HepG2 (cell line): ENCODE results near the gene ADH1C. TPM values are rescaled to one million over a fixed set of nuclear protein-coding genes. Genes with fewer than 3 reads are reported as not detected.

Experiments
- ATAC-seq: fragments of 200-7000 bp; cut with Tn5 transposase; 3 replicates; pipeline ENCODE4 v1.9.1; 2020; ENCODE audit warnings: mild to moderate bottlenecking, moderate library complexity
- BruUV-seq: library from RNA; stranded (reverse); fragments of 400-500 nt; replicated peaks from 2 replicates; lab custom pipeline; 2021; lab: Mats Ljungman, UMichigan
- CTCF ChIA-PET: fragments of 300-600 bp; formaldehyde crosslinking; extraction: SDS; loops from one replicate; lab custom pipeline; 2021; ENCODE audit warnings: low total read pairs, inconsistent platforms, low intra/inter-chr PET ratio; lab: Yijun Ruan, JAX
- POLR2A ChIA-PET: fragments of 350-600 bp; sonication (Branson Sonifier 250); formaldehyde crosslinking; loops from one replicate; lab custom pipeline; 2020; ENCODE audit warnings: antibody characterized with exemption, inconsistent platforms; lab: Yijun Ruan, JAX
- DNase-seq: peaks from one replicate; pipeline ENCODE4 v3.0.0-alpha.2; 2015; ENCODE audit warnings: low spot score
- FAIRE-seq: peaks from 3 replicates; lab custom pipeline; 2011; peaks lifted over from hg19 to GRCh38; lab: Jason Lieb, UNC
- H2AFZ ChIP-seq: one replicate; pipeline ENCODE4 v1.6.1; 2011; ENCODE audit warnings: low read length, inconsistent platforms
- H3K27ac ChIP-seq: fragments of 300-600 bp; 3 replicates; pipeline ENCODE4 v1.8.0; 2011; ENCODE audit warnings: mixed run types, mild to moderate bottlenecking, mixed read lengths, low read length, inconsistent platforms; ENCODE audit not compliant: insufficient read depth; ENCODE audit errors: extremely low read length
- H3K27me3 ChIP-seq, 2 experiments: fragments of 200-600 bp in 1 of 2; 2 replicates in 1 of 2; 3 replicates in 1 of 2; pipeline versions ENCODE4 v1.6.0 to v1.8.0; 2011; ENCODE audit warnings: low read length in 2 of 2, mild to moderate bottlenecking in 2 of 2, moderate library complexity in 2 of 2, inconsistent platforms in 1 of 2; ENCODE audit not compliant: insufficient read depth in 2 of 2, control insufficient read depth in 1 of 2
- H3K36me3 ChIP-seq, 2 experiments: fragments of 200-600 bp in 1 of 2; replicated peaks in 1 of 2; 2 replicates in 1 of 2; 3 replicates in 1 of 2; pipeline versions ENCODE4 v1.5.1 to v1.8.0; 2011; ENCODE audit warnings: low read length in 2 of 2, inconsistent platforms in 1 of 2; ENCODE audit not compliant: insufficient read depth in 2 of 2, control insufficient read depth in 1 of 2
- H3K4me1 ChIP-seq: 2 replicates; pipeline ENCODE4 v1.5.1; 2012; ENCODE audit warnings: low read length, inconsistent platforms; ENCODE audit not compliant: insufficient read depth
- H3K4me2 ChIP-seq: 2 replicates; pipeline ENCODE4 v1.6.0; 2011; ENCODE audit warnings: low read depth, low read length, inconsistent platforms
- H3K4me3 ChIP-seq, 3 experiments: fragments of 200-600 bp in 1 of 3; sonication (generic), shearing (Covaris generic) in 1 of 3; replicated peaks in 1 of 3; 2 replicates each; pipeline ENCODE4 v1.5.1; 2011 to 2016; ENCODE audit warnings: low read length in 3 of 3, inconsistent platforms in 2 of 3, low read depth in 2 of 3, mild to moderate bottlenecking in 2 of 3, control low read depth in 1 of 3, mixed read lengths in 1 of 3; ENCODE audit not compliant: insufficient read depth in 1 of 3
- H3K79me2 ChIP-seq: one replicate; pipeline ENCODE4 v1.6.1; 2011; ENCODE audit warnings: low read length, inconsistent platforms; ENCODE audit not compliant: insufficient read depth
- H3K9ac ChIP-seq: 2 replicates; pipeline ENCODE4 v1.6.0; 2011; ENCODE audit warnings: mild to moderate bottlenecking, low read depth, low read length, inconsistent platforms; ENCODE audit not compliant: insufficient read depth
- H3K9me3 ChIP-seq: 2 replicates; pipeline ENCODE4 v1.5.1; 2012; ENCODE audit warnings: mild to moderate bottlenecking, low read length
- H4K20me1 ChIP-seq: 2 replicates; pipeline ENCODE4 v1.6.0; 2011; ENCODE audit warnings: inconsistent platforms, mild to moderate bottlenecking, low read length, moderate library complexity; ENCODE audit not compliant: insufficient read depth
- DMAP1 ChIP-seq: IDR thresholded peaks from 2 replicates; pipeline ENCODE4 v1.6.1; 2016
- FIP1L1 ChIP-seq: fragments of 200-400 bp; formaldehyde crosslinking; IDR thresholded peaks from 2 replicates; pipeline ENCODE4 v1.6.1; 2018; ENCODE audit warnings: low read depth, mild to moderate bottlenecking, low read length, moderate library complexity, borderline replicate concordance; ENCODE audit not compliant: insufficient read depth
- HNRNPLL ChIP-seq: fragments of 200-400 bp; formaldehyde crosslinking; IDR thresholded peaks from 2 replicates; pipeline ENCODE4 v1.6.1; 2017; ENCODE audit warnings: mild to moderate bottlenecking, low read depth, low read length; ENCODE audit not compliant: poor library complexity, severe bottlenecking
- LCORL ChIP-seq, 2 experiments: fragments of 450-650 bp in 1 of 2; sonication (generic) in 1 of 2; formaldehyde crosslinking in 1 of 2; IDR thresholded peaks; 2 replicates each; pipeline versions ENCODE4 v1.5.0 to v1.6.1; 2017 to 2020; ENCODE audit warnings: antibody characterized with exemption in 1 of 2, missing genetic modification reagents in 1 of 2
- MLLT10 ChIP-seq: sonication (generic); formaldehyde crosslinking; IDR thresholded peaks from 2 replicates; pipeline ENCODE4 v1.4.0; 2020; ENCODE audit warnings: missing genetic modification reagents
- PHF20 ChIP-seq: sonication (generic); formaldehyde crosslinking; IDR thresholded peaks from 2 replicates; pipeline ENCODE4 v1.5.0; 2020; ENCODE audit warnings: mild to moderate bottlenecking, missing genetic modification reagents
- PHF8 ChIP-seq: sonication (generic); formaldehyde crosslinking; IDR thresholded peaks from 2 replicates; pipeline ENCODE4 v1.5.0; 2020; ENCODE audit warnings: missing genetic modification reagents
- XBP1 ChIP-seq: sonication (generic); formaldehyde crosslinking; IDR thresholded peaks from 2 replicates; pipeline ENCODE4 v1.5.0; 2020; ENCODE audit warnings: missing genetic modification reagents
- ZBTB7B ChIP-seq: sonication (generic); formaldehyde crosslinking; IDR thresholded peaks from 2 replicates; pipeline ENCODE4 v1.4.0; 2020; ENCODE audit warnings: missing genetic modification reagents
- ZFP36 ChIP-seq: fragments of 150-350 bp; IDR thresholded peaks from 2 replicates; pipeline ENCODE4 v1.6.1; 2018; ENCODE audit warnings: borderline replicate concordance, low read length, low read depth; ENCODE audit not compliant: partially characterized antibody
- ZMYM4 ChIP-seq: sonication (generic); formaldehyde crosslinking; IDR thresholded peaks from 2 replicates; pipeline ENCODE4 v1.8.1; 2023; ENCODE audit warnings: mild to moderate bottlenecking, missing genetic modification reagents
- ZNF747 ChIP-seq: sonication (generic); formaldehyde crosslinking; IDR thresholded peaks from 2 replicates; pipeline ENCODE4 v1.8.1; 2023; ENCODE audit warnings: missing genetic modification reagents, mild to moderate bottlenecking, borderline replicate concordance
- ZNF768 ChIP-seq: sonication (generic); formaldehyde crosslinking; IDR thresholded peaks from 2 replicates; pipeline ENCODE4 v1.4.0; 2020; ENCODE audit warnings: missing genetic modification reagents
- ZSCAN30 ChIP-seq: sonication (generic); formaldehyde crosslinking; IDR thresholded peaks from 2 replicates; pipeline ENCODE4 v1.5.0; 2020; ENCODE audit warnings: mild to moderate bottlenecking, missing genetic modification reagents
- in situ Hi-C: cut with HindIII; loops from 2 replicates; pipeline ENCODE4 v1.10.0; 2017; ENCODE audit warnings: low pct_unique_long_range_greater_than_20kb; ENCODE audit not compliant: extremely low pct_ligation_motif_present
- intact Hi-C: fragments of 100-400 bp; cut with micrococcal nuclease; formaldehyde crosslinking; loops from one replicate; pipeline ENCODE4 v1.10.0; 2022; ENCODE audit not compliant: unreplicated experiment
- polyA plus RNA-seq, 8 experiments: library from polyadenylated mRNA; depleted of rRNA in 3 of 8; stranded (reverse) in 7 of 8; unstranded in 1 of 8; fragments of >200 nt; fragmentation: Illumina TruSeq in 4 of 8; extraction: Trizol in 4 of 8; gene quantifications; 2 replicates each; pipeline versions ENCODE4 v1.2.1 to v1.2.3, GENCODE V29; 2011 to 2016; ENCODE audit warnings: low read depth in 4 of 8, missing spikeins in 1 of 8, mixed read lengths in 1 of 8; ENCODE audit not compliant: insufficient read depth in 1 of 8
- total RNA-seq, 5 experiments: library from RNA; depleted of rRNA; stranded (reverse); fragments of >200 nt; fragmentation: Illumina TruSeq; extraction: Trizol; gene quantifications; 2 replicates each; pipeline ENCODE4 v1.2.3, GENCODE V29; 2016; ENCODE audit warnings: low read depth in 1 of 5
- TF ChIP-seq, protein P1 (sequence below): IDR thresholded peaks from 2 replicates; pipeline ENCODE4 v1.6.1; 2016; ENCODE audit warnings: mild to moderate bottlenecking
- TF ChIP-seq, protein P2 (sequence below): sonication (generic); formaldehyde crosslinking; IDR thresholded peaks from 2 replicates; pipeline ENCODE4 v1.5.0; 2020; ENCODE audit warnings: mild to moderate bottlenecking, missing genetic modification reagents, borderline replicate concordance

The ADH1C gene
- total and polyA plus RNA-seq, 2 of the 13 experiments (the other 11 are each of a cell fraction or from before 2014, with no cell fraction given) = not detected

GRCh38 chr4:99361899-99362275, 9.3 kb upstream of the ADH1C start:
- CTCF ChIA-PET = no interaction called here
- in situ Hi-C loops = no loop called here
- intact Hi-C loops = no loop called here

GRCh38 chr4:99361268-99361898, 8.8 kb upstream of the ADH1C start:
- Histone ChIP-seq H3K4me3 (no peak overlapping the region), H2AFZ (no peak overlapping the region), H3K79me2 (no peaks in the 10 kb centered on the region), H3K9ac (no peak overlapping the region), H3K36me3 (no peaks in the 10 kb centered on the region), H3K9me3 (no peaks in the 10 kb centered on the region), H3K4me1 (no peaks in the 10 kb centered on the region), H4K20me1 (no peaks in the 10 kb centered on the region), H3K27ac (no peak overlapping the region), H3K27me3 (no peaks in the 10 kb centered on the region), H3K4me2 (no peak overlapping the region)
- no TSS peak for BruUV-seq
- ATAC-seq (no peak), DNase-seq (no peak), FAIRE-seq (no peak)
- in situ Hi-C loops (no loop called here), intact Hi-C loops (no loop called here)
- ChIA-PET POLR2A (no interaction called here), CTCF (no interaction called here)
- no peak for TF ChIP-seq ZNF768
- no peak for TF ChIP-seq DMAP1
- TF ChIP-seq ZSCAN30 = no peak
- TF ChIP-seq MLLT10 (CRISPR knock-in tag) = no peak
- TF ChIP-seq HNRNPLL = no peak
- TF ChIP-seq FIP1L1 = no peak
- no peak for TF ChIP-seq ZBTB7B (CRISPR knock-in tag)
- TF ChIP-seq ZNF747 (CRISPR knock-in tag) = no peak
- no peak for TF ChIP-seq ZMYM4 (CRISPR knock-in tag)
- TF ChIP-seq PHF20 (CRISPR knock-in tag) = no peak
- TF ChIP-seq XBP1 (CRISPR knock-in tag) = no peak
- no peak for TF ChIP-seq ZFP36
- TF ChIP-seq, protein P1, sequence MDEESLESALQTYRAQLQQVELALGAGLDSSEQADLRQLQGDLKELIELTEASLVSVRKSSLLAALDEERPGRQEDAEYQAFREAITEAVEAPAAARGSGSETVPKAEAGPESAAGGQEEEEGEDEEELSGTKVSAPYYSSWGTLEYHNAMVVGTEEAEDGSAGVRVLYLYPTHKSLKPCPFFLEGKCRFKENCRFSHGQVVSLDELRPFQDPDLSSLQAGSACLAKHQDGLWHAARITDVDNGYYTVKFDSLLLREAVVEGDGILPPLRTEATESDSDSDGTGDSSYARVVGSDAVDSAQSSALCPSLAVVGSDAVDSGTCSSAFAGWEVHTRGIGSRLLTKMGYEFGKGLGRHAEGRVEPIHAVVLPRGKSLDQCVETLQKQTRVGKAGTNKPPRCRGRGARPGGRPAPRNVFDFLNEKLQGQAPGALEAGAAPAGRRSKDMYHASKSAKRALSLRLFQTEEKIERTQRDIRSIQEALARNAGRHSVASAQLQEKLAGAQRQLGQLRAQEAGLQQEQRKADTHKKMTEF (CRISPR knock-in tag) = no peak
- TF ChIP-seq LCORL (IDR thresholded peaks at IDR 0.05) = no peak
- no peak for TF ChIP-seq LCORL (CRISPR knock-in tag; IDR thresholded peaks at IDR 0.05)
- TF ChIP-seq PHF8 (CRISPR knock-in tag) = no peak

More at GRCh38 chr4:99361899-99362275, 9.3 kb upstream of the ADH1C start:
- Histone ChIP-seq H2AFZ (no peak overlapping the region), H3K36me3 (no peaks in the 10 kb centered on the region), H3K9me3 (no peaks in the 10 kb centered on the region), H3K4me2 (no peak overlapping the region), H3K4me3 (no peak overlapping the region), H3K27me3 (no peaks in the 10 kb centered on the region), H4K20me1 (no peaks in the 10 kb centered on the region), H3K9ac (no peak overlapping the region), H3K27ac (no peak overlapping the region), H3K4me1 (no peaks in the 10 kb centered on the region), H3K79me2 (no peaks in the 10 kb centered on the region)
- BruUV-seq = no TSS peak
- ATAC-seq = no peak
- POLR2A ChIA-PET = no interaction called here
- TF ChIP-seq, protein P2, sequence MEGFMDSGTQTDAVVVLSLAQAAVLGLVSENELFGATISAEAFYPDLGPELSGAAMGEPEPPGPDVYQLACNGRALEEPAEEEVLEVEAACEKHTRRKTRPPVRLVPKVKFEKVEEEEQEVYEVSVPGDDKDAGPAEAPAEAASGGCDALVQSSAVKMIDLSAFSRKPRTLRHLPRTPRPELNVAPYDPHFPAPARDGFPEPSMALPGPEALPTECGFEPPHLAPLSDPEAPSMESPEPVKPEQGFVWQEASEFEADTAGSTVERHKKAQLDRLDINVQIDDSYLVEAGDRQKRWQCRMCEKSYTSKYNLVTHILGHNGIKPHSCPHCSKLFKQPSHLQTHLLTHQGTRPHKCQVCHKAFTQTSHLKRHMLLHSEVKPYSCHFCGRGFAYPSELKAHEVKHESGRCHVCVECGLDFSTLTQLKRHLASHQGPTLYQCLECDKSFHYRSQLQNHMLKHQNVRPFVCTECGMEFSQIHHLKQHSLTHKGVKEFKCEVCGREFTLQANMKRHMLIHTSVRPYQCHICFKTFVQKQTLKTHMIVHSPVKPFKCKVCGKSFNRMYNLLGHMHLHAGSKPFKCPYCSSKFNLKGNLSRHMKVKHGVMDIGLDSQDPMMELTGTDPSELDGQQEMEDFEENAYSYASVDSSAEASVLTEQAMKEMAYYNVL (CRISPR knock-in tag) = no peak
- no peak for DNase-seq
- no peak for FAIRE-seq
